Eye (tissue), 1 donor: ENCODE results near the gene LY9.
"Not testable (repeated sequence)": the region's sequence is repeated elsewhere in the genome, so short reads cannot be mapped to it uniquely, and the experiment has no call there.

Experiments used
- DNase-seq: peaks from one replicate; pipeline ENCODE4 v3.0.0-alpha.2; 2015

LY9 gene

GRCh38 chr1:160839746-160840145 lies 43.8 kb downstream of the LY9 start:
- DNase-seq = no peak

- DNase-seq = no peak
Observed at GRCh38 chr1:160841079-160841478, 45.1 kb downstream of the LY9 start.

- no peak for DNase-seq
Observed at GRCh38 chr1:160844447-160845232, 48.7 kb downstream of the LY9 start.

GRCh38 chr1:160846281-160846680 lies 50.3 kb downstream of the LY9 start:
- no peak for DNase-seq

GRCh38 chr1:160850541-160850940 lies 54.6 kb downstream of the LY9 start:
- DNase-seq = no peak

GRCh38 chr1:160850993-160851392 lies 55.0 kb downstream of the LY9 start:
- DNase-seq = no peak

GRCh38 chr1:160853014-160853413 lies 57.0 kb downstream of the LY9 start:
- DNase-seq = no peak

- no peak for DNase-seq
Observed at GRCh38 chr1:160853754-160854153, 57.8 kb downstream of the LY9 start.

GRCh38 chr1:160855181-160855981 lies 59.4 kb downstream of the LY9 start:
- no peak for DNase-seq

- DNase-seq = no peak
Observed at GRCh38 chr1:160858097-160858496, 62.1 kb downstream of the LY9 start.

GRCh38 chr1:160858507-160858906 lies 62.5 kb downstream of the LY9 start:
- DNase-seq = no peak

- DNase-seq = no peak
Observed at GRCh38 chr1:160859166-160859565, 63.2 kb downstream of the LY9 start.

GRCh38 chr1:160860840-160861505 lies 65.0 kb downstream of the LY9 start:
- DNase-seq = no peak

- DNase-seq = no peak
Observed at GRCh38 chr1:160862203-160863060, 66.5 kb downstream of the LY9 start, which contains the start of gene CD244. CD244 (minus strand) TSS chr1:160862887; CDS start chr1:160862677, 210 bp downstream.

GRCh38 chr1:160863061-160863773 lies 67.2 kb downstream of the LY9 start:
- no peak for DNase-seq

- no peak for DNase-seq
Observed at GRCh38 chr1:160863774-160864131, 67.8 kb downstream of the LY9 start.

GRCh38 chr1:160864173-160864572 lies 68.2 kb downstream of the LY9 start:
- no peak for DNase-seq

GRCh38 chr1:160865337-160865736 lies 69.4 kb downstream of the LY9 start:
- DNase-seq = no peak

GRCh38 chr1:160866001-160866694 lies 70.2 kb downstream of the LY9 start:
- DNase-seq = no peak

GRCh38 chr1:160866695-160867260 lies 70.8 kb downstream of the LY9 start:
- no peak for DNase-seq

GRCh38 chr1:160867651-160868050 lies 71.7 kb downstream of the LY9 start:
- DNase-seq = not testable (repeated sequence)
